Hepatocyte (in vitro differentiated cells): ENCODE data around the gene RND2. TPM values are rescaled to one million over a fixed set of nuclear protein-coding genes. Genes with fewer than 3 reads are reported as not detected.

Source experiments
- DNase-seq: peaks from one replicate; pipeline ENCODE4 v3.0.0-alpha.2; 2016; ENCODE audit warnings: low spot score
- H2AFZ ChIP-seq: fragments of 200-600 bp; sonication (generic); 2 replicates; pipeline ENCODE4 v1.6.0; 2016; ENCODE audit warnings: antibody characterized with exemption, mild to moderate bottlenecking
- H3K27ac ChIP-seq: fragments of 200-600 bp; sonication (generic); 2 replicates; pipeline ENCODE4 v1.5.1; 2016; ENCODE audit warnings: mild to moderate bottlenecking
- H3K27me3 ChIP-seq: fragments of 200-600 bp; sonication (generic); 2 replicates; pipeline ENCODE4 v1.6.1; 2016
- H3K36me3 ChIP-seq: fragments of 200-600 bp; sonication (generic); replicated peaks from 2 replicates; pipeline ENCODE4 v1.5.1; 2016; ENCODE audit warnings: low read depth; ENCODE audit not compliant: insufficient read depth
- H3K4me1 ChIP-seq: fragments of 200-600 bp; sonication (generic); 2 replicates; pipeline ENCODE4 v1.5.1; 2016; ENCODE audit warnings: mild to moderate bottlenecking, moderate library complexity; ENCODE audit not compliant: insufficient read depth
- H3K4me2 ChIP-seq: fragments of 200-600 bp; sonication (generic); 2 replicates; pipeline ENCODE4 v1.6.0; 2016
- H3K4me3 ChIP-seq: fragments of 200-600 bp; sonication (generic); 2 replicates; pipeline ENCODE4 v1.5.1; 2016; ENCODE audit warnings: mild to moderate bottlenecking
- H3K79me2 ChIP-seq: fragments of 200-600 bp; sonication (generic); 2 replicates; pipeline ENCODE4 v1.6.0; 2017; ENCODE audit warnings: mild to moderate bottlenecking
- H3K9me2 ChIP-seq: fragments of 200-600 bp; sonication (generic); replicated peaks from 2 replicates; pipeline ENCODE4 v1.6.0; 2017; ENCODE audit warnings: mild to moderate bottlenecking; ENCODE audit not compliant: insufficient read depth
- H3K9me3 ChIP-seq: fragments of 200-600 bp; sonication (generic); 2 replicates; pipeline ENCODE4 v1.5.1; 2016; ENCODE audit warnings: low read depth, mild to moderate bottlenecking
- H4K20me1 ChIP-seq: fragments of 200-600 bp; sonication (generic); 2 replicates; pipeline ENCODE4 v1.6.0; 2016; ENCODE audit warnings: mild to moderate bottlenecking; ENCODE audit not compliant: insufficient read depth, poor library complexity, severe bottlenecking
- CTCF ChIP-seq: fragments of 200-600 bp; sonication (generic); IDR thresholded peaks from 2 replicates; pipeline ENCODE4 v1.5.1; 2016; ENCODE audit warnings: antibody characterized with exemption, mild to moderate bottlenecking; ENCODE audit not compliant: poor library complexity
- EZH2 ChIP-seq: fragments of 200-600 bp; sonication (generic); IDR thresholded peaks from 2 replicates; pipeline ENCODE4 v1.6.1; 2016; ENCODE audit warnings: antibody characterized with exemption, mild to moderate bottlenecking, borderline replicate concordance
- EZH2phosphoT487 ChIP-seq: fragments of 200-600 bp; sonication (generic); IDR thresholded peaks from one replicate; pipeline ENCODE4 v1.6.1; 2018; ENCODE audit warnings: antibody characterized with exemption, mild to moderate bottlenecking, low read depth, moderate library complexity; ENCODE audit not compliant: unreplicated experiment, severe bottlenecking
- WGBS: methylation state at CpG from one replicate; pipeline ENCODE4 v1.1.6; 2016; ENCODE audit warnings: low lambda C conversion rate; ENCODE audit errors: missing lambda C conversion rate; 5-methylcytosine and 5-hydroxymethylcytosine counted together
- polyA plus RNA-seq: library from polyadenylated mRNA; unstranded; fragments of >200 nt; fragmentation: Nextera tagmentation; extraction: Ambion mirVana; gene quantifications from 2 replicates; pipeline ENCODE4 v1.2.1, GENCODE V29; 2016
- total RNA-seq: library from RNA; depleted of rRNA; stranded (reverse); fragments of >200 nt; gene quantifications from 2 replicates; pipeline ENCODE4 v1.2.3, GENCODE V29; 2014

Gene RND2
- total and polyA plus RNA-seq, 2 experiments from 2014 or later = 2.6 to 6.3 TPM

- TF ChIP-seq CTCF (no peak), EZH2phosphoT487 (no peak), EZH2 (no peak)
- Histone ChIP-seq H3K27ac (peak overlapping the region; percentile 99), H3K4me1 (peaks cover 24% of the 10 kb centered on the region), H3K27me3 (no peaks in the 10 kb centered on the region), H3K36me3 (no peaks in the 10 kb centered on the region), H4K20me1 (peaks cover 15% of the 10 kb centered on the region), H3K4me3 (no peak overlapping the region), H3K9me2 (no peaks in the 10 kb centered on the region), H2AFZ (no peak overlapping the region), H3K79me2 (peaks cover 47% of the 10 kb centered on the region), H3K9me3 (no peaks in the 10 kb centered on the region), H3K4me2 (peak overlapping the region; percentile 88)
- 72% methylated on average over 4 of the region's 4 CpGs for whole genome bisulfite sequencing
- no peak for DNase-seq
Observed at GRCh38 chr17:43018932-43019331, 6.1 kb upstream of the RND2 start.

GRCh38 chr17:43019418-43019817, 5.6 kb upstream of the RND2 start:
- 29% methylated on average over 7 of the region's 7 CpGs for WGBS
- H3K36me3 ChIP-seq = no peaks in the 10 kb centered on the region
- DNase-seq = no peak
- peaks cover 24% of the 10 kb centered on the region for H3K4me1 ChIP-seq
- H3K9me2 ChIP-seq = no peaks in the 10 kb centered on the region
- H3K4me2 ChIP-seq = peak overlapping the region; percentile 88
- peaks cover 15% of the 10 kb centered on the region for H4K20me1 ChIP-seq
- no peak overlapping the region for H3K4me3 ChIP-seq
- no peaks in the 10 kb centered on the region for H3K9me3 ChIP-seq
- no peak overlapping the region for H2AFZ ChIP-seq
- peaks cover 47% of the 10 kb centered on the region for H3K79me2 ChIP-seq
- H3K27ac ChIP-seq = peak overlapping the region; percentile 99
- TF ChIP-seq EZH2 = no peak
- no peak for TF ChIP-seq CTCF
- no peak for TF ChIP-seq EZH2phosphoT487
- no peaks in the 10 kb centered on the region for H3K27me3 ChIP-seq

- DNase-seq = no peak
- Histone ChIP-seq H4K20me1 (peaks cover 15% of the 10 kb centered on the region), H3K9me3 (no peaks in the 10 kb centered on the region), H3K4me3 (no peak overlapping the region), H3K79me2 (peaks cover 47% of the 10 kb centered on the region), H3K4me1 (peaks cover 24% of the 10 kb centered on the region), H3K4me2 (peak overlapping the region; percentile 88), H2AFZ (no peak overlapping the region), H3K27me3 (no peaks in the 10 kb centered on the region), H3K27ac (peak overlapping the region; percentile 99), H3K36me3 (no peaks in the 10 kb centered on the region), H3K9me2 (no peaks in the 10 kb centered on the region)
- WGBS = 67% methylated on average over 6 of the region's 6 CpGs
- TF ChIP-seq CTCF = no peak
- TF ChIP-seq EZH2phosphoT487 = no peak
- no peak for TF ChIP-seq EZH2
Observed at GRCh38 chr17:43020030-43020621, 4.9 kb upstream of the RND2 start.
